K562 (cell line): ENCODE measurements around the gene PDZD8. TPM values are rescaled to one million over a fixed set of nuclear protein-coding genes. Genes with fewer than 3 reads are reported as not detected.

Experiments
- CBFA2T2 ChIP-seq: fragments of 450-650 bp; conservative IDR thresholded peaks from 2 replicates; pipeline ENCODE4 v1.6.1; 2017; ENCODE audit warnings: mild to moderate bottlenecking
- CREB1 ChIP-seq, 2 experiments: sonication (generic) in 1 of 2; formaldehyde crosslinking in 1 of 2; IDR thresholded peaks; 2 replicates each; pipeline versions ENCODE4 v1.6.1 to v1.8.0; 2012 to 2022; ENCODE audit warnings: inconsistent platforms in 1 of 2, mild to moderate bottlenecking in 1 of 2, missing genetic modification reagents in 1 of 2, moderate library complexity in 1 of 2
- CREM ChIP-seq: IDR thresholded peaks from 2 replicates; pipeline ENCODE4 v1.6.1; 2014; ENCODE audit warnings: antibody characterized with exemption, low read depth
- DPF2 ChIP-seq: fragments of 450-650 bp; IDR thresholded peaks from 2 replicates; pipeline ENCODE4 v1.6.1; 2016
- KDM2B ChIP-seq: fragments of 250-450 bp; sonication (Bioruptor Pico); IDR thresholded peaks from 2 replicates; pipeline ENCODE4 v1.8.0; 2021; ENCODE audit warnings: mild to moderate bottlenecking, moderate library complexity
- KDM5B ChIP-seq: fragments of 200-600 bp; sonication (generic); IDR thresholded peaks from 2 replicates; pipeline ENCODE4 v1.6.1; 2012; ENCODE audit warnings: low read depth, mild to moderate bottlenecking, moderate library complexity, low read length, control low read depth, inconsistent platforms; ENCODE audit not compliant: insufficient replicate concordance
- KLF16 ChIP-seq: IDR thresholded peaks from 2 replicates; pipeline ENCODE4 v1.6.1; 2016; ENCODE audit warnings: antibody characterized with exemption
- L3MBTL2 ChIP-seq: fragments of 450-650 bp; IDR thresholded peaks from 2 replicates; pipeline ENCODE4 v1.6.1; 2016; ENCODE audit warnings: mild to moderate bottlenecking, moderate library complexity
- MYC ChIP-seq, 2 experiments: fragments of 250-450 bp in 1 of 2; sonication (Bioruptor Pico) in 1 of 2; IDR thresholded peaks; 2 replicates each; pipeline versions ENCODE4 v1.5.1 to v1.6.1; 2012 to 2021; ENCODE audit warnings: low read depth in 2 of 2, borderline replicate concordance in 1 of 2, improper control_type of control experiment in 1 of 2, low read length in 1 of 2, mild to moderate bottlenecking in 1 of 2, moderate library complexity in 1 of 2
- PML ChIP-seq: IDR thresholded peaks from 2 replicates; pipeline ENCODE4 v1.6.1; 2012; ENCODE audit warnings: low read length, inconsistent platforms
- RFX5 ChIP-seq: IDR thresholded peaks from 2 replicates; pipeline ENCODE4 v1.6.1; 2011; ENCODE audit warnings: low read depth, mild to moderate bottlenecking, improper control_type of control experiment, low read length
- ZNF263 ChIP-seq: sonication (generic); formaldehyde crosslinking; IDR thresholded peaks from 2 replicates; pipeline ENCODE4 v1.8.0; 2022; ENCODE audit warnings: mild to moderate bottlenecking, missing genetic modification reagents, borderline replicate concordance
- ZNF512 ChIP-seq: IDR thresholded peaks from 2 replicates; pipeline ENCODE4 v1.6.1; 2016; ENCODE audit warnings: missing genetic modification characterization, missing compliant biosample characterization
- ZNF57 ChIP-seq: fragments of 450-650 bp; formaldehyde crosslinking; IDR thresholded peaks from 2 replicates; pipeline ENCODE4 v1.4.0; 2020; ENCODE audit warnings: mild to moderate bottlenecking, moderate library complexity
- ZNF583 ChIP-seq: fragments of 250-450 bp; sonication (Bioruptor Pico); IDR thresholded peaks from 2 replicates; pipeline ENCODE4 v1.4.0; 2020
- ZNF644 ChIP-seq: fragments of 200-800 bp; sonication (Bioruptor generic); IDR thresholded peaks from 2 replicates; pipeline ENCODE4 v1.6.1; 2016; ENCODE audit warnings: low read depth, missing genetic modification characterization, missing compliant biosample characterization
- polyA plus RNA-seq, 8 experiments: library from polyadenylated mRNA; depleted of rRNA in 4 of 8; stranded (reverse) in 5 of 8; unstranded in 3 of 8; fragments of >200 nt; fragmentation: Nextera tagmentation in 2 of 8; fragmentation: Illumina TruSeq in 1 of 8; extraction: Ambion mirVana in 2 of 8; extraction: Trizol in 1 of 8; gene quantifications; 2 replicates each; pipeline versions ENCODE4 v1.2.1 to v1.2.3, GENCODE V29; 2011 to 2014; ENCODE audit warnings: inconsistent platforms in 1 of 8, missing spikeins in 1 of 8
- total RNA-seq, 7 experiments: library from RNA; depleted of rRNA in 6 of 7; stranded (reverse); fragments of >200 nt in 6 of 7; fragmentation: Illumina TruSeq in 2 of 7; extraction: Trizol in 2 of 7; gene quantifications; 2 replicates each; pipeline versions ENCODE4 v1.2.1 to v1.2.3, GENCODE V29; 2011 to 2021; ENCODE audit warnings: low replicate concordance in 1 of 7
- TF ChIP-seq, protein P1 (sequence below), 2 experiments: fragments of 450-650 bp in 1 of 2; sonication (generic) in 1 of 2; formaldehyde crosslinking in 1 of 2; IDR thresholded peaks; 2 replicates each; pipeline versions ENCODE4 v1.7.1 to v1.9.0; 2016 to 2022; ENCODE audit warnings: inconsistent platforms in 1 of 2, mild to moderate bottlenecking in 1 of 2, missing genetic modification reagents in 1 of 2

Gene PDZD8
- total and polyA plus RNA-seq, 9 of the 15 experiments (the other 6 are each of a cell fraction or from before 2014, with no cell fraction given): 5.5 to 53.4 (median 36.8) TPM

DNA sequence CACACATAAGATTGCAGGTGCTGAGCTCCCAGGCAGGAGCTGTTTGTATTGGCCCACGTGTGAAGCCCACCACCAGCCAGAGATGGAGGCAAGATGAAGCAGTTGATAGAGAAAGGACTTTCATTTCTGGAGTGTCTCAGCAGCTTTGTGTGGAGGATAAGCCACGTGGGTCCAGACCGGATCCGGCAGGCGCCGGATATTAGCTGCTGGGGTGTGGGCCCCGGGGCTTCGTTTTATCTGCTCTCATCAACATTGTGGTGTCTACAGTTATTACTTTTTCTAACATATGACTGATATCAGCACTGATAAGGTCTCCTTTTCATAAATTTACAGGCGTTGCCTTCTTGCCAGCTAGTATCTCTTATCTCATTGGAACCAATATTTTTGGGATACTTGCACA lies 108.8 kb downstream of the PDZD8 start (continued):
- TF ChIP-seq, protein P1, sequence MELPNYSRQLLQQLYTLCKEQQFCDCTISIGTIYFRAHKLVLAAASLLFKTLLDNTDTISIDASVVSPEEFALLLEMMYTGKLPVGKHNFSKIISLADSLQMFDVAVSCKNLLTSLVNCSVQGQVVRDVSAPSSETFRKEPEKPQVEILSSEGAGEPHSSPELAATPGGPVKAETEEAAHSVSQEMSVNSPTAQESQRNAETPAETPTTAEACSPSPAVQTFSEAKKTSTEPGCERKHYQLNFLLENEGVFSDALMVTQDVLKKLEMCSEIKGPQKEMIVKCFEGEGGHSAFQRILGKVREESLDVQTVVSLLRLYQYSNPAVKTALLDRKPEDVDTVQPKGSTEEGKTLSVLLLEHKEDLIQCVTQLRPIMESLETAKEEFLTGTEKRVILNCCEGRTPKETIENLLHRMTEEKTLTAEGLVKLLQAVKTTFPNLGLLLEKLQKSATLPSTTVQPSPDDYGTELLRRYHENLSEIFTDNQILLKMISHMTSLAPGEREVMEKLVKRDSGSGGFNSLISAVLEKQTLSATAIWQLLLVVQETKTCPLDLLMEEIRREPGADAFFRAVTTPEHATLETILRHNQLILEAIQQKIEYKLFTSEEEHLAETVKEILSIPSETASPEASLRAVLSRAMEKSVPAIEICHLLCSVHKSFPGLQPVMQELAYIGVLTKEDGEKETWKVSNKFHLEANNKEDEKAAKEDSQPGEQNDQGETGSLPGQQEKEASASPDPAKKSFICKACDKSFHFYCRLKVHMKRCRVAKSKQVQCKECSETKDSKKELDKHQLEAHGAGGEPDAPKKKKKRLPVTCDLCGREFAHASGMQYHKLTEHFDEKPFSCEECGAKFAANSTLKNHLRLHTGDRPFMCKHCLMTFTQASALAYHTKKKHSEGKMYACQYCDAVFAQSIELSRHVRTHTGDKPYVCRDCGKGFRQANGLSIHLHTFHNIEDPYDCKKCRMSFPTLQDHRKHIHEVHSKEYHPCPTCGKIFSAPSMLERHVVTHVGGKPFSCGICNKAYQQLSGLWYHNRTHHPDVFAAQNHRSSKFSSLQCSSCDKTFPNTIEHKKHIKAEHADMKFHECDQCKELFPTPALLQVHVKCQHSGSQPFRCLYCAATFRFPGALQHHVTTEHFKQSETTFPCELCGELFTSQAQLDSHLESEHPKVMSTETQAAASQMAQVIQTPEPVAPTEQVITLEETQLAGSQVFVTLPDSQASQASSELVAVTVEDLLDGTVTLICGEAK (IDR thresholded peaks at IDR 0.05): no peak
- TF ChIP-seq, protein P1 (CRISPR knock-in tag; IDR thresholded peaks at IDR 0.05): no peak
- TF ChIP-seq ZNF57 (CRISPR knock-in tag): no peak
- no peak for TF ChIP-seq ZNF512
- TF ChIP-seq KDM2B: no peak
- TF ChIP-seq ZNF644 (tag): no peak
- TF ChIP-seq ZNF263 (CRISPR knock-in tag): no peak
- no peak for TF ChIP-seq PML
- no peak for TF ChIP-seq ZNF583 (CRISPR knock-in tag)
- TF ChIP-seq RFX5: no peak
- peak; percentile 70 for TF ChIP-seq KLF16
- peak; percentile 83 for TF ChIP-seq MYC (IDR thresholded peaks at IDR 0.05; ENCODE audit: low read depth, low read length)
- TF ChIP-seq MYC (CRISPR knock-in tag; IDR thresholded peaks at IDR 0.05; ENCODE audit: borderline replicate concordance, low read depth): 0 out of 2 replicates have a peak, but pooled peaks have one; percentile 23
- no peak for TF ChIP-seq KDM5B
- no peak for TF ChIP-seq CREM
- no peak for TF ChIP-seq CREB1 (IDR thresholded peaks at IDR 0.05)
- no peak for TF ChIP-seq CREB1 (CRISPR knock-in tag; IDR thresholded peaks at IDR 0.05)
- 0 out of 2 replicates have a peak, but pooled peaks have one; percentile 22 for TF ChIP-seq DPF2
- TF ChIP-seq CBFA2T2: no peak
- TF ChIP-seq L3MBTL2: peak; percentile 80
